Measurements from ENCODE around the gene STAP2.
"Not testable (repeated sequence)": the region's sequence is repeated elsewhere in the genome, so short reads cannot be mapped to it uniquely, and the experiment has no call there.

STAP2 gene

GRCh38 chr19:4354897-4355296, 16.3 kb upstream of the STAP2 start:
- no peak for DNase-seq

- DNase-seq = no peak
Observed at GRCh38 chr19:4354282-4354681, 15.7 kb upstream of the STAP2 start.

GRCh38 chr19:4352701-4353121, 14.1 kb upstream of the STAP2 start:
- DNase-seq = peak; percentile 59

- DNase-seq = no peak
Observed at GRCh38 chr19:4350726-4351125, 12.1 kb upstream of the STAP2 start.

- no peak for DNase-seq
Observed at GRCh38 chr19:4350111-4350510, 11.5 kb upstream of the STAP2 start.

GRCh38 chr19:4349225-4349624, 10.6 kb upstream of the STAP2 start:
- not testable (repeated sequence) for DNase-seq

- DNase-seq = no peak
Observed at GRCh38 chr19:4347521-4347920, 8.9 kb upstream of the STAP2 start.

GRCh38 chr19:4346020-4346383, 7.4 kb upstream of the STAP2 start:
- DNase-seq = no peak

GRCh38 chr19:4345342-4346019, 6.9 kb upstream of the STAP2 start:
- DNase-seq = no peak

GRCh38 chr19:4343370-4344307, 5.0 kb upstream of the STAP2 start, which contains the start of gene MPND:
MPND (plus strand) TSS chr19:4343562; CDS start chr19:4343594, 32 bp downstream.
- DNase-seq = peak; percentile 85

GRCh38 chr19:4342615-4343369, 4.2 kb upstream of the STAP2 start:
- DNase-seq = peak; percentile 100

GRCh38 chr19:4342314-4342614, 3.6 kb upstream of the STAP2 start:
- no peak for DNase-seq

- peak; percentile 27 for DNase-seq
Observed at GRCh38 chr19:4337906-4338440, 654 bp downstream of the STAP2 start.

- no peak for DNase-seq
Observed at GRCh38 chr19:4334929-4335570, 3.6 kb downstream of the STAP2 start.

GRCh38 chr19:4329858-4330257, 8.8 kb downstream of the STAP2 start:
- DNase-seq = no peak

GRCh38 chr19:4328991-4329681, 9.5 kb downstream of the STAP2 start:
- DNase-seq = not testable (repeated sequence)

GRCh38 chr19:4328243-4328990, 10.2 kb downstream of the STAP2 start:
- DNase-seq = peak; percentile 93

GRCh38 chr19:4327877-4328242, 10.8 kb downstream of the STAP2 start:
- no peak for DNase-seq

GRCh38 chr19:4327252-4327876, 11.3 kb downstream of the STAP2 start:
- DNase-seq = peak; percentile 59

GRCh38 chr19:4326837-4327251, 11.8 kb downstream of the STAP2 start:
- DNase-seq = no peak

All from EL (cell line).